Activated CD4-positive, CD25-positive, alpha-beta regulatory T cell treated with anti-CD3 and anti-CD28 coated beads, Interleukin-2, amount 50 U/mL, for 72 hours (primary cell): ENCODE results near the gene NYAP1.
"Not testable (repeated sequence)": the region's sequence is repeated elsewhere in the genome, so short reads cannot be mapped to it uniquely, and the experiment has no call there.

ENCODE experiments used
- DNase-seq: peaks from one replicate; pipeline ENCODE4 v3.0.0; 2021

The NYAP1 gene

DNA sequence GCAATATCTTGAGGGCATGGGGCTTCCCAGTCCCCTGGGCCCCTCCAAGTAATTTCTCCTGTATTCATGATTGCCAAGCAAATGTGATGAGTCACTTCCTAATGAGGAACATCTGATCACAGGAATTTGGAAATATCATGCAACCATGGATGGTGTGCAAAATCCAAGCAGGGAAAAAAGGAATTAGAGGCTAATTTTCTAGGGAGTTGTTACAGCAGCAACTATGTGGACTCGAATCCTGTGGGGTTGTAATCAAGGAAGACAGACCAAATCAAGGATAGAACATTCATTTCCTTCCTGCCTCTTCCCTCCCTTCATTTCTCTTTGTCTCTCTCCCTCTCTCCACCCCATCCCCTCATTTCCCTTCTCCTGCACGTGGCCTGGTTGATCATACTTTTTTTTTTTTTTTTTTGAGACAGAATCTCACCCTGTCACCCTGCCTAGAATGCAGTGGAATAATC lies 31.4 kb downstream of the NYAP1 start:
- no peak for DNase-seq

GRCh38 chr7:100516135-100516812 lies 32.5 kb downstream of the NYAP1 start:
- DNase-seq = no peak

DNA sequence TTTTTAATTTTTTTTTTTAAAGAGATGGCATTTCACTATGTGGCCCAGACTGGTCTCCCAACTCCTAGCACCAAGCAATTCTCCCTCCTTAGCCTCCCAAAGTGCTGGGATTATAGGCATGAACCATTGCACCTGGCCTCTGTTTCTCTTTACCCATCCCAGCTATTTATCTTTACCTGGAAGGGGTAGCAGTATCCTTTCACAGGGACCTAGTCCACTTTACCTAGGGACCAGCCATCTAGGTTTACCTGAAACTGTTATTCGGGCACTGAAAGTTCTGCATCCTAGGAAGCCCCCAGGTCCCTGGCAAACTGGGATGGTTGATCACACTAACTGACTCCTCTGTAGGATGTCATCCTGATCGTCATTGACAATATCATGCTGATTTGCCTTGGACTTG lies 33.6 kb downstream of the NYAP1 start:
- DNase-seq = no peak

DNA sequence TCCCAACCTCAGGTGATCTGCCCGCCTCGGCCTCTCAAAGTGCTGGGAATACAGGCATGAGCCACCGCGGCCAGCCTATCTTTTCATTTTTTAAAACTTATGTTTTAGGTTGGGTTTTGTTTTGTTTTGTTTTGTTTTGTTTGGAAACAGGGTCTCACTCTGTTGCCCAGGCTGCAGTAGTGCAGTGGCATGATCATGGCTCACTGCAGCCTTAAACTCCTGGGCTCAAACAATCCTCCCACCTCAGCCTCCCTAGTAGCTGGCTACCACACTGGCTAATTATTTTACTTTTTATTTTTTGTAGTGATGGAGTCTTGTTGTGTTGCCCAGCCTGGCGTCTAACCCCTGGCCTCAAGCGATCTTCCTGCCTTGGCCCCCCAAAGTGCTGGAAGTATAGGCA lies 35.9 kb downstream of the NYAP1 start:
- DNase-seq = no peak

DNA sequence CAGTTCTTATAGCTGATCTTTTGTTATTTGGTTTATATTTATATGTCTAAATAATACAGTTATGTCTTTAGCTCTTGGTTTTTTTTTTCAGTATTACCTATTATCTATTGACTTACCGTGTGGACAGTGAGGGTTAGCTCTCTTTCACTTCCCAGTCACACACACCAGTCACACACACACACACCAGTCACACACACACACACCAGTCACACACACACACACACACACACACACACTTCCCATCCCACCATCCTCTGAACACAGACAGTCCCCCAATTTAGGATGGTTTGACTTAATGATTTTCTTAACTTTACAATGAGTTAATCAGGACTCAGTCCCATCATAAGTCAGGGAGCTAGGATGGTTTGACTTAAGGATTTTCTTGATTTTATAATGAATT lies 36.4 kb downstream of the NYAP1 start:
- DNase-seq = no peak

DNA sequence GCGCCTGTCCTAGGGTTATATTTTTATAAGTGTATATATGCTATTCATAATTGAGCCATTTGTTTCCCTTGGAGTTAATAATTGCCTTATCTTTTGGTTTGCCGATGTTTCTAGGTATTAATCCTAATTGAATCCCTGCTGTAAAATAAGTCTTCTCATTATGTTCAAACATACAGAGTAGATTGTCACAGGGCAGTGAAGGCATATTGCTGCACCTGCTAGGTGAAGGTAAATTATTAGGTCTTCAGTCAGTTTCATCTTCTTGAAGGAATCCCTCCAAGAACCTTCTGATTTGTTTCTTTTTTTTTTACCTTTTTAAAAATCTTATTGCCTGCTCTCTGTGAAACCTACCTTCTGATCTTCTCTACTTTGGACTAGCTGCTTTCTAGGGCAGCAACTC lies 37.3 kb downstream of the NYAP1 start:
- DNase-seq = no peak

DNA sequence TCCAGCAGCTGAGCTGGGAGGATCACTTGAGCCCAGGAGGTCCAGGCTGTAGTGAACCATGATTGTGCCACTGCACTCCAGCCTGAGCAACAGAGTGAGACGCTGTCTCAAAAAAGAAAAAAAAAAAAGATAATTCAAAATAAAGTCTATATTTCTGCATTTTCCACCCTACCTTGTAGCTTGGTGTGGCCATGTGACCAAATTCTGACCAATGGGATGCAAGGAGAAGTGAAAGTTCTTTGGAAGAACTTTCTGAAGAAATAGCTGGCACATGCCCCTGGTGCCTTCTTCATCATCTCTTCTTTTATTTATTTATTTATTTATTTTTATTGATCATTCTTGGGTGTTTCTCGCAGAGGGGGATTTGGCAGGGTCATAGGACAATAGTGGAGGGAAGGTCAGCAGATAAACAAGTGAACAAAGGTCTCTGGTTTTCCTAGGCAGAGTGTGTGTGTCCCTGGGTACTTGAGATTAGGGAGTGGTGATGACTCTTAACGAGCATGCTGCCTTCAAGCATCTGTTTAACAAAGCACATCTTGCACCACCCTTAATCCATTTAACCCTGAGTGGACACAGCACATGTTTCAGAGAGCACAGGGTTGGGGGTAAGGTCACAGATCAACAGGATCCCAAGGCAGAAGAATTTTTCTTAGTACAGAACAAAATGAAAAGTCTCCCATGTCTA lies 38.3 kb downstream of the NYAP1 start:
- not testable (repeated sequence) for DNase-seq

DNA sequence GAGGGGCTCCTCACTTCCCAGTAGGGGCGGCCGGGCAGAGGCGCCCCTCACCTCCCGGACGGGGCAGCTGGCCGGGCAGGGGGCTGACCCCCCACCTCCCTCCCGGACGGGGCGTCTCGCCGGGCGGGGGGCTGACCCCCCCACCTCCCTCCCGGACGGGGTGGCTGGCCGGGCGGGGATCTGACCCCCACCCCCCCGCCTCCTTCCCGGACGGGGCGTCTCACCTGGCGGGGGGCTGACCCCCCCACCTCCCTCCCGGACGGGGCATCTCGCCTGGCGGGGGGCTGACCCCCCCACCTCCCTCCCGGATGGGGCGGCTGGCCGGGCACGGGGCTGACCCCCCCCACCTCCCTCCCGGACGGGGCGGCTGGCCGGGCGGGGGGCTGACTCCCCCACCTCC lies 39.5 kb downstream of the NYAP1 start:
- not testable (repeated sequence) for DNase-seq

- DNase-seq = not testable (repeated sequence)
These were observed 44.6 kb downstream of the NYAP1 start for GRCh38 chr7:100528108-100528866.

GRCh38 chr7:100532165-100533022 lies 48.7 kb downstream of the NYAP1 start:
- DNase-seq = no peak

DNA sequence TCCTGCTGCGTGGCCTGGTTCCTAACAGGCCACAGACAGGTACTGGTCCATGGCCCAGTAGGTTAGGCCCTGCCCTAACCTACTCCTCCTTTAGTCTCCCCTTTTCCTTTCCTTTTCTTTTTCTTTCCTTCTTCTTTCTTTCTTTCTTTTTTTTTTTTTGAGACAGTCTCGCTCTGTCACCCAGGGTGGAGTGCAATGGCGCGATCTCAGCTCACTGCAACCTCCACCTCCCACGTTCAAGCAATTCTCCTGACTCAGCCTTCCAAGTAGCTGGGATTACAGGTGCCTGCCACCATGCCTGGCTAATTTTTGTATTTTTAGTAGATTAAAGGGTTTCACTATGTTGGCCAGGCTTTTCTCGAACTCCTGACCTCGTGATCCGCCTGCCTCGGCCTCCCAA lies 52.3 kb downstream of the NYAP1 start:
- not testable (repeated sequence) for DNase-seq

DNA sequence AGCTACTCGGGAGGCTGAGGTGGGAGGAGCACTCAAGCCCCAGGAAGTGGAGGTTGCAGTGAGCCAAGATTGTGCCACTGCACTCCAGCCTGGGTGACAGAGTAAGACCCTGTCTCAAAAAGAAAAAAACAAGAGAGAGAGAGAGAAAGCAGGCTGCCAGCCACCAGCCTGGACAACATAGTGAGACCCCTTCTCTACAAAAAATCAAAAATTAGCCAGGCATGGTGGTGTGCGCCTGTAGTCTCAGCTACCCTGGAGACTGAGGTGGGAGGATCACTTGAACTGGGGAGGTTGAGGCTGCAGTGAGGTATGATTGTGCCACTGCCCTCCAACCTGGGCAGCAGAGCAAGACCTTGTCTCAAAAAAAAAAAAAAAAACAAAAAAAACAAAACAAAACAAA lies 53.0 kb downstream of the NYAP1 start:
- not testable (repeated sequence) for DNase-seq

GRCh38 chr7:100538348-100538653 lies 54.6 kb downstream of the NYAP1 start:
- no peak for DNase-seq

DNA sequence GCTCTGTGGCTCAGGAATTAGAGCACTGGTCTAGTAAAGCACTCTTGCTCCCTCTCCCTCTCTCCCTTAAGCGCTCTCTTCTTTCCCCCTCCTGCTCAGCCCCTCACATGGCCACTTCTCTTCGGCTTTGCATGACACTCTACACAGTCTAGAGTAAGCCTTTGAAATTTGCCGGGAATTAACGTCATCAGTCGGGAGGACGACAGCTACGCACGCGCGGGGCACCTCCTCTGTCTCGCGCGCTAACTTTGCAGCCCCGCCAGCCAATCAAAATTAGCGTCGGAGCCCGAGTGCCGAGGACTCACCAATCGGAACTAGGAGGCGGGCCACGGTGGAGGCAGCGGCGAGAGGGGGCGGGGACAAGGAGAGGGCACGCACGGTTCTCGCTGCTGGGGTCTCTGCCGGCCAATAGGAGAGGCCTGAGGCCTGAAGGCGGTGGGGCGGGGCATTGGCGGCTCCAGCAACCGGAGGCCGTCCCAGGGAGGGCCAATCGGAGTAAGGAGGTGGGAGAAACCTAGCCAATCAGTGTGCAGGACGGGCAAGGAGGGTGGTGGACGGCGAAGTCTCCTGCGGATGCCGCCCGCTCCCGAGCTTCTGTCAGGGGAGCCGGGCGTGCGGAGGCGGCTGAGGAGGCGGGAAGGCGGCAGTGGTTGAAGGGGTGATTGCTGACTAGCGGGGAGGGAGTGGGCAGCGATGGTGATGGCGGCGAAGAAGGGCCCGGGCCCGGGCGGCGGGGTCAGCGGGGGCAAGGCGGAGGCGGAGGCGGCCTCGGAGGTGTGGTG lies 55.1 kb downstream of the NYAP1 start, which contains the start of gene AGFG2:
Gene AGFG2, plus strand, starts transcription at position 550 of the 782 bp plus-strand sequence. Its CDS starts 144 bp downstream, at position 694.
- DNase-seq = peak; percentile 100

DNA sequence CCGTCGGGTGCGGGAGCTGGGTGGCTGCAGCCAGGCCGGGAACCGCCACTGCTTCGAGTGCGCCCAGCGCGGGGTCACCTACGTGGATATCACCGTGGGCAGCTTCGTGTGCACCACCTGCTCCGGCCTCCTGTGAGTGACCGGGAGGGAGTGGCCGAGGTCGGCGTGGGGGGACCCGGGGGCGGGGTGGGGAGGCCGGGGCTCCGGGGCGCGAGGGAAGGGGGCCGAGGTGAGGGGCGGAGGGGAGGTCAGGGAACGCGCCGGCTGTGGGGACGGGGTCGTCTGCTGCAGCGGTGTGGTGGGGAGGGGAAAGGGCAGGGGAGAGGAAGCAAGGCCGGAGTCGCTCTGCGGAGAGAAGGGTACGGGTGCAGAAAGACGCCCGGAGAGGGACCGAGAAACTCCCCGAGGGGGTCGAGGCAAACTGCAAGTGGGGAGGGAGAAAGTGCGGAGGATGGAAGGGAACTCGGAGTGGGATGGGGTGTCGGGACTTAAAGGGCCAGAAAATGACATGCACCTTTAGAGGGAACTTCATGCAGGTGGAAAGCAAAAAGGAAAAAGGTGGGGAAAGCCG lies 55.8 kb downstream of the NYAP1 start:
- no peak for DNase-seq

DNA sequence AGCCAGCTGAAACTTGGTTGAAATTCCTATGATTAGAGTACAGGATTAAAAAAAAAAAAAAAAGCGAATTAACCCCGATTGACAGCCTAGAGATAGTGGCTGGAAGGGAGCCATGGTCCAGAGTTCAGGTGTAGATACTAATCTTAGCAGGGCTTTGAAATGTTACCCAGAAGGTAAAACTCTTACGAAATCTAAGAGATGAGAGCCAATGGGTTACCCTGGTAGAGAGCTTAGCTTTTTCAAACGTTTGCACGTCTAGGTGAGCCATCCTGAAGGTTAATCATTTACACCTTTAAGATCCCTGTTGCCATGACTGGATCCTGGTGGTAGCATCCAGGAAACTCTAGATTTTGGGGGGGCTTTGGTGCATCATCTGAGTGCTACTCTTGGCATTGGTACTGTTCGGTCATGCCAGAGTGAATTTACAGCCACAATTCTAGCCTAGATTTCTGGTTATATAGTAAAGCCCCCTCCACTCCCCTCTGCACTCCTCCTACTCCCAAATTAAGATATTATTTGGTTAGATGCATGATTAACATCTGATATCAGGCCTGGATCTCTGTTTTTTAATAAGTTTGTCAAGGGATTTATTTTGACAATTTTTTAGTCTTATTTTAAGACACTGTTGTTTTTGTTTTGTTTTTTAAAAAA lies 56.5 kb downstream of the NYAP1 start:
- no peak for DNase-seq

DNA sequence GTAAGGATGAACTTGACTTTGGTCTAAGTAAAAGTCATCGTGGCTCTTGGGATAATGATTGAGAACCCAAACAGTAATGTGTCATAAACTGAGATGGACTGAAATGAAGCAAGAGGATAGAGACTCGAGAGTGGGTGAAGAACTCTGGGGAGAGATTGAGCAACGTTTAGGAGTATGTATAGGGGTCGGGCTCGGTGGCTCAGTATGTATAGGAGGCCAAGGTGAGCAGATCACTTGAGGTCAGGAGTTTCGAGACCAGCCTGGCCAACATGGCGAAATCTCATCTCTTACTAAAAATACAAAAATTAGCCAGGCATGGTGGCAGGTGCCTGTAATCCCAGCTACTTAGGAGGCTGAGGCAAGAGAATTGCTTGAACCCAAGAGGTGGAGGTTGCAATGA lies 57.6 kb downstream of the NYAP1 start:
- DNase-seq = not testable (repeated sequence)

GRCh38 chr7:100543586-100543985 lies 59.9 kb downstream of the NYAP1 start:
- no peak for DNase-seq

- no peak for DNase-seq
These were observed 60.7 kb downstream of the NYAP1 start for GRCh38 chr7:100544386-100544785.
